ENCODE measurements around the gene GSK3A. TPM values are rescaled to one million over a fixed set of nuclear protein-coding genes. Genes with fewer than 3 reads are reported as not detected.

The GSK3A gene
- total RNA-seq, 2 experiments from 2014 or later, result 38.2 to 39.0 TPM

DNA sequence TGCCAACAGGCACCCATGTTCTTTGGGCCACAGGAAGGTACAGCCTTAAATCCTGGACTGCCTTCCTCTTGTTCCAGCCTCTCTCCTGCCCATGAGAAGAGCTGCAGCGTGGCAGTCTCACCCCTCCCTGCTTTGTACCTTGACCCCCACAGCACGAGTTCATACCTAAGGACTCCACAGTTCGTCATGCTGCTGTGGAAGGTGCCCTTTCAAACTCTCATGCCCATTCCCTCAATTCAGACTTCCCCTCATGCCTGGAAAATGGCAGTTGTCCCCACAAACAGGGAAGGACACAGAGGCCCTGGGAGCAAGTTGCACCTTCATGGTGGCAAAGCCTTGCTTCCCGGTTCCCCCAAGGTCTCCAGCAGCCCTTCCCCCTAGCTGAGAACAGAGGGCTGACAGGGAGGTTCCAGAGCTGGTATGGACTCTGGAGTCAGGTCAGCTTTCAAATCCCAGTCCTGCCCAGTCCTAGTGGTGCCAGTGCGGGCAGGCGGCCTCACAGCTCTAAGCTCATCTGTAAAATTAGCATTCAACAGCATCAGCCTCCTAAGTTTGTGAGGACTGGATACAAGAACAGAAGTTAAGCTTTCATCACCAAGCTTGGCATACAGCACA, 8.6 kb downstream of the GSK3A start:
- Mint-ChIP-seq H3K36me3 (peaks cover 30% of the 10 kb centered on the region), H3K27me3 (no peaks in the 10 kb centered on the region), H3K4me1 (peaks cover 5% of the 10 kb centered on the region), H3K4me3 (no peak overlapping the region), H3K9me3 (no peaks in the 10 kb centered on the region), H3K27ac (peak overlapping the region; percentile 10)
- DNase-seq, result no peak

- no peak overlapping the region for H3K4me3 Mint-ChIP-seq
- H3K4me1 Mint-ChIP-seq, result peaks cover 11% of the 10 kb centered on the region
- H3K27me3 Mint-ChIP-seq, result no peaks in the 10 kb centered on the region
- no peak for DNase-seq
- no peak overlapping the region for H3K27ac Mint-ChIP-seq
- H3K36me3 Mint-ChIP-seq, result peaks cover 30% of the 10 kb centered on the region
- no peaks in the 10 kb centered on the region for H3K9me3 Mint-ChIP-seq
Observed at GRCh38 chr19:42233106-42233505, 9.3 kb downstream of the GSK3A start.

GRCh38 chr19:42232435-42232834, 10.0 kb downstream of the GSK3A start:
- no peaks in the 10 kb centered on the region for H3K27me3 Mint-ChIP-seq
- DNase-seq, result no peak
- H3K4me1 Mint-ChIP-seq, result peaks cover 14% of the 10 kb centered on the region
- no peak overlapping the region for H3K27ac Mint-ChIP-seq
- peaks cover 30% of the 10 kb centered on the region for H3K36me3 Mint-ChIP-seq
- no peaks in the 10 kb centered on the region for H3K9me3 Mint-ChIP-seq
- no peak overlapping the region for H3K4me3 Mint-ChIP-seq

DNA sequence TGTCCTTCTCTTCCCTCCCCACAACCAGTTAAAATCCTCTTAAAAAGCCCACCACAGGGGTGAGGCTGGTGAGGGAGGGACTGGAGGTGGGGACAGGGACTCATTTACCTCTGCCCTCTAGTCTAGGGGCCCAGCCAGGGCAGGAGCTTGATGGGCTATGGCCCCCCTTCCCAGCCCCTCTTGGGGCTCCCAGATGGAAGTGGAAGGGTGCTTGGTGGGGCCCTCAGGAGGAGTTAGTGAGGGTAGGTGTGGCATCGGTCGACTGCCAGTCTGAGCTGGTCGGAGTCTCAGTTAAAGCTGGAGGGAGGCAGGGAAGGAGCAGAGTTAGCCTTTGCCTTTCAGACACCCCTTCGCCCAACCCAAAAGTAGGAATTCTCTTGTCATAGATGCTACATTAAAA, 11.8 kb downstream of the GSK3A start:
- Mint-ChIP-seq H3K4me3 (no peak overlapping the region), H3K27ac (no peak overlapping the region), H3K36me3 (peaks cover 24% of the 10 kb centered on the region), H3K27me3 (no peaks in the 10 kb centered on the region), H3K9me3 (no peaks in the 10 kb centered on the region), H3K4me1 (peaks cover 19% of the 10 kb centered on the region)
- DNase-seq, result no peak

- no peaks in the 10 kb centered on the region for H3K9me3 Mint-ChIP-seq
- H3K27ac Mint-ChIP-seq, result peak overlapping the region; percentile 68
- no peak overlapping the region for H3K4me3 Mint-ChIP-seq
- no peaks in the 10 kb centered on the region for H3K27me3 Mint-ChIP-seq
- H3K4me1 Mint-ChIP-seq, result peaks cover 19% of the 10 kb centered on the region
- H3K36me3 Mint-ChIP-seq, result peaks cover 23% of the 10 kb centered on the region
- no peak for DNase-seq
Observed at GRCh38 chr19:42229855-42230351, 12.5 kb downstream of the GSK3A start.

DNA sequence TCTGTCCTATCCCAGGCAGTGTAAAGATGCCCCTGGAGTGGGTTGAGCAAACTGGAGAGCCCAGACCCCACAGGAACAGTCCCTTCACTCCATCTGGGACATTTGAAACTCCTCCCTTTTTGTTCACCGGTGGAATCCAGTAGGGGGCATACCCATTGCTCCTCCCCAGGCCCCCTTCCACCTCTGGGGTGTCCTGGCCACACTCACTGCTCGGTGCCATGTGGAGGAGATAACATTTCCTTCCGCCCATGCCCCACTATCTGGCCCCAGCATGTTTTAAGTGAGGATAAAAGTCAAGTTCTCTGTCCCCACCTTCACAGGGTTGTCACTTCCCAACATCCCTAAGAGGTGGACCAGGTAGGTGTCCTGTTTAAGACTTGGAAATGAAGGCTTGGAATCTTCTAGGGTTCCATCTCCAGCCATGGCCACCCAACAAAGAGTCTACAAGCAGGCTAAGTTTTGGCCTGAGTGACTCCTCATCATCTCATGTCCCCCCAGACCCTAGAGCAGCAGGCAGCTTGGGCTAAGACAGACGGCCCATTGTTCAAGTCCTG, 13.0 kb downstream of the GSK3A start:
- H3K4me1 Mint-ChIP-seq, result peaks cover 19% of the 10 kb centered on the region
- H3K27ac Mint-ChIP-seq, result peak overlapping the region; percentile 68
- DNase-seq, result no peak
- peaks cover 22% of the 10 kb centered on the region for H3K36me3 Mint-ChIP-seq
- H3K4me3 Mint-ChIP-seq, result no peak overlapping the region
- no peaks in the 10 kb centered on the region for H3K27me3 Mint-ChIP-seq
- no peaks in the 10 kb centered on the region for H3K9me3 Mint-ChIP-seq

- no peak overlapping the region for H3K4me3 Mint-ChIP-seq
- H3K4me1 Mint-ChIP-seq, result peaks cover 19% of the 10 kb centered on the region
- no peaks in the 10 kb centered on the region for H3K9me3 Mint-ChIP-seq
- peaks cover 21% of the 10 kb centered on the region for H3K36me3 Mint-ChIP-seq
- no peak for DNase-seq
- H3K27me3 Mint-ChIP-seq, result no peaks in the 10 kb centered on the region
- peak overlapping the region; percentile 23 for H3K27ac Mint-ChIP-seq
Observed at GRCh38 chr19:42228641-42229040, 13.8 kb downstream of the GSK3A start.

DNA sequence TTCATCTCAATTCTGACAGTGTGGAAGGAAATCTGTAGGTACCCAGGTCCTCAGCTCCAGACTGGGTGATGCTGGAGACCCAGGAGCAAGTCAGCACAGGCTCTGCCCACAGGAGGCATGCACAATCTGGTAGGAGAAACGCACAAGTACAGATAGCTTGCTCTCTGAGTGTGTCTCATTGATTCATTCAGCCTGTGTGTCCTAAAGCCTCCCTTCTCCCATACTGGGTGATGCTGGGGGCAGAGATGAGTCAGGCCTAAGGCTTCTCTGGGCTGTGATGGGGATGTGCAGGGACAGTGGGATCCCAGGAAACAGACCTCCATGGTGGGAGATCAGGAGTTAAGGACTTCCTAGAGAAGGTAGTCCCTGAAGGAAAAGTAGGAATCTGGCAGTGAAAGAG, 15.5 kb downstream of the GSK3A start:
- no peaks in the 10 kb centered on the region for H3K27me3 Mint-ChIP-seq
- H3K4me3 Mint-ChIP-seq, result no peak overlapping the region
- no peaks in the 10 kb centered on the region for H3K9me3 Mint-ChIP-seq
- DNase-seq, result no peak
- H3K27ac Mint-ChIP-seq, result no peak overlapping the region
- peaks cover 22% of the 10 kb centered on the region for H3K36me3 Mint-ChIP-seq
- peaks cover 27% of the 10 kb centered on the region for H3K4me1 Mint-ChIP-seq

- no peak for DNase-seq
- H3K27me3 Mint-ChIP-seq, result no peaks in the 10 kb centered on the region
- peaks cover 25% of the 10 kb centered on the region for H3K36me3 Mint-ChIP-seq
- no peak overlapping the region for H3K27ac Mint-ChIP-seq
- H3K4me3 Mint-ChIP-seq, result no peak overlapping the region
- H3K9me3 Mint-ChIP-seq, result no peaks in the 10 kb centered on the region
- peaks cover 27% of the 10 kb centered on the region for H3K4me1 Mint-ChIP-seq
Observed at GRCh38 chr19:42225718-42226292, 16.6 kb downstream of the GSK3A start.

DNA sequence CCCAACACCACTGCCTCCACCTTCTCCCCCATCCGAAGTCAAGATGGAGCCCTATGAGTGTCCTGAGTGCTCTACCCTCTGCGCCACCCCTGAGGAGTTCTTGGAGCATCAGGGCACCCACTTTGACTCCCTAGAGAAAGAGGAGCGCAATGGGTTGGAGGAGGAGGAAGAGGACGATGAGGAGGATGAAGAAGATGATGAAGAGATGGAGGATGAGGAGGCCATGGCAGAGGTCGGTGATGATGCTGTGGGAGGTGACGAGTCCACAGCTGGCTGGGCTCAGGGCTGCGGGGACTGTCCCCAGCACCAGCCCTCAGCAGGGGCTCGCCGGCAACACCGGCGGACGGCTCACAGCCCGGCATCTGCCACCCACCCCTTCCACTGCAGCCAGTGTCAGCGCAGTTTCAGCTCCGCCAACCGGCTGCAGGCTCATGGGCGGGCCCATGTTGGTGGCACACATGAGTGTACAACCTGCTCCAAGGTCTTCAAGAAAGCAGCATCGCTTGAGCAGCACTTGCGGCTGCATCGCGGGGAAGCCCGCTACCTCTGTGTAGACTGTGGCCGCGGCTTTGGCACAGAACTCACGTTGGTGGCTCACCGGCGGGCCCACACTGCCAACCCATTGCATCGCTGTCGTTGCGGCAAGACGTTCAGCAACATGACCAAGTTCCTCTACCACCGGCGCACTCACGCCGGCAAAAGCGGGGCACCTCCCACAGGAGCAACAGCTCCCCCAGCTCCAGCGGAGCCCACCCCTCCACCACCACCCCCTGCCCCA, 17.3 kb downstream of the GSK3A start:
- H3K36me3 Mint-ChIP-seq, result peaks cover 28% of the 10 kb centered on the region
- no peak overlapping the region for H3K27ac Mint-ChIP-seq
- H3K4me3 Mint-ChIP-seq, result no peak overlapping the region
- no peaks in the 10 kb centered on the region for H3K27me3 Mint-ChIP-seq
- peaks cover 28% of the 10 kb centered on the region for H3K4me1 Mint-ChIP-seq
- no peaks in the 10 kb centered on the region for H3K9me3 Mint-ChIP-seq
- DNase-seq, result no peak

DNA sequence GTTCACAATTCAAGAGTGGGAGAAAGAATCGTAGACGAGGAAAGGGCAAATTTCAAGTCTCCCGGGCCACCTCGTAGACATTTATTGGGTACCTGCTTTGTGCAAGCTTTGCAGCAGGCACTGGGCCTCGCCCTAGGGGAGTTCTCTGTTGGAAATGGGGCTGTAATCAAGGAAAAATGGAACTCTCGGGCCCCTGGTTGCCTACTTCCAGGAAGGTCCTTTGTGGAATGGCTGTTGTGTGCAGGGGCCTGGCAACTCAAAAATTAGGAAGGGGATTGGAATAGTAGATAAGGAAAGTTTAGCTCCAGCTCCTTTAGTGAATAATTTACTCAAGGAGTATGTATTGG, 21.7 kb downstream of the GSK3A start:
- Mint-ChIP-seq H3K27ac (peak overlapping the region; percentile 99), H3K9me3 (peaks cover 1% of the 10 kb centered on the region), H3K4me1 (peaks cover 35% of the 10 kb centered on the region), H3K36me3 (peaks cover 19% of the 10 kb centered on the region), H3K27me3 (peaks cover 4% of the 10 kb centered on the region), H3K4me3 (peak overlapping the region; percentile 98)
- DNase-seq, result no peak

- Mint-ChIP-seq H3K4me1 (peaks cover 41% of the 10 kb centered on the region), H3K36me3 (peaks cover 24% of the 10 kb centered on the region), H3K27ac (peak within 1 kb of the TSS; percentile 99), H3K9me3 (peaks cover 1% of the 10 kb centered on the region), H3K4me3 (peak within 1 kb of the TSS; percentile 98), H3K27me3 (peaks cover 4% of the 10 kb centered on the region)
- peak; percentile 99 for DNase-seq
Observed at GRCh38 chr19:42219812-42220750, 22.3 kb downstream of the GSK3A start, which contains the start of gene ZNF526. Gene ZNF526 (plus strand): TSS chr19:42220312. CDS start chr19:42224404, 4,092 bp downstream.

DNA sequence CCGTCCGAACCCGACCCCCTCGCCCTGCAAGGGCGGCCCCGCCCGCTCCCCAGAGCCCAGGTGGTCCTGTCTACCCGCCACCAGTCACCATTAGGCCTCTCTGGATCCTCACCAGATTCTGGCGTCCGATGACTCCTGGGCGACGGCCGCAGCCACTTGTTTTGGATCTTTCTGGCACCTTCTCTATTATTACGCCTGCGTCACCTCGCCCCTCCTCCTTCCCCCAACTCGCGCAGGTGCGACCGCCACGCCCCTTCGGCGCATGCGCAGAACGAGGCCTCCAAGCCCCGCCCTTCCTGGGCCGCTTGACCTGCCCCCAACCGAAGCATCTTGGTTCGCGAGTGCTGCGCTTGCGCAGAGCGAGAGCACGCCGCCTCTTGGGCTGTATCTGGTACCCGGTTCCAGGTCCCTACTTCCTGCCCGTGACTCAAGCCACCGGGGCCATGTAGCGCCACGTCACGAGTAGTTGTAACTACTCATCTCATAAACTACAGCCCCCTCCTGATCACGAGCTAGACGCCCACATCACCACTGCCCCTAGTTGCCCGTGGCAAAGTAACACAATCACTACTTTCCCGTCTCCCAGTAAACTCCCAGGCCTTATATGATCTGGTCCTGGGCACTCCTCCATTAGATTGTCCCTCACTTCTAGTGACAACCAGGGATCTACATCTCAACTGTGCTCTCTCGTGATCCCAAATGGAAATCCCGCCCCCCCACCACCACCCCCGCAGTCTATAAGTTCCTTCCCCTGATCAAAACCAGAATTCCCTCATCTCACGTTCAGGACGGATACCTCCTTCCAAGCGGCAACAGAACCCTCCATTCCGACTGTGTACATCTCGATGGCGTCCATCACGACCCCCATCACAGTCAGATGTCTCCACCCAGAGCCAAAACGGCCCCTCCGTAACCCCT, 24.6 kb downstream of the GSK3A start, which contains the start of gene DEDD2:
Gene DEDD2, minus strand, starts transcription at position 158 of the 918 bp plus-strand sequence. CDS start 670 bp downstream, outside the sequence.
- Mint-ChIP-seq H3K27ac (peak within 1 kb of the TSS; percentile 99), H3K9me3 (peaks cover 1% of the 10 kb centered on the region), H3K27me3 (peaks cover 4% of the 10 kb centered on the region), H3K36me3 (peaks cover 38% of the 10 kb centered on the region), H3K4me3 (peak within 1 kb of the TSS; percentile 98), H3K4me1 (peaks cover 55% of the 10 kb centered on the region)
- DNase-seq, result peak; percentile 99

All from activated naive CD8-positive, alpha-beta T cell treated with anti-CD3 and anti-CD28 coated beads for 36 hours (primary cell).